Gastrocnemius medialis (tissue), 4 donors: ENCODE measurements around the gene NDUFAF2. TPM values are rescaled to one million over a fixed set of nuclear protein-coding genes. Genes with fewer than 3 reads are reported as not detected.

Experiments used
- ATAC-seq, 2 donors: fragments of 150-250 bp; one replicate each; pipeline ENCODE4 v1.9.1; 2016
- DNase-seq, 2 donors: peaks; one replicate each; pipeline ENCODE4 v3.0.0-alpha.2; 2019
- H3K27ac ChIP-seq, 4 donors: fragments of 200-600 bp; sonication (generic); 1 replicate in 1 of 4; 2 replicates in 3 of 4; pipeline ENCODE4 v1.5.1; 2016 to 2018; ENCODE audit warnings: mild to moderate bottlenecking in 2 of 4, moderate library complexity in 1 of 4
- H3K27me3 ChIP-seq, 3 donors: fragments of 200-600 bp; sonication (generic) in 2 of 3; 1 replicate in 1 of 3; 2 replicates in 2 of 3; pipeline versions ENCODE4 v1.5.1 to v1.6.0; 2016 to 2019; ENCODE audit warnings: mild to moderate bottlenecking in 1 of 3, moderate library complexity in 1 of 3
- H3K36me3 ChIP-seq, 2 donors: fragments of 200-600 bp; sonication (generic) in 1 of 2; one replicate each; pipeline ENCODE4 v1.5.1; 2017 to 2018
- H3K4me1 ChIP-seq, 2 donors: fragments of 200-600 bp; sonication (generic) in 1 of 2; one replicate each; pipeline ENCODE4 v1.5.1; 2016 to 2017; ENCODE audit warnings: mild to moderate bottlenecking in 2 of 2
- H3K4me3 ChIP-seq, 4 donors: fragments of 200-600 bp; sonication (generic) in 3 of 4; 1 replicate in 1 of 4; 2 replicates in 3 of 4; pipeline ENCODE4 v1.5.1; 2016 to 2019; ENCODE audit warnings: mild to moderate bottlenecking in 2 of 4
- H3K9me3 ChIP-seq, 3 donors: fragments of 200-600 bp; sonication (generic) in 2 of 3; 1 replicate in 1 of 3; 2 replicates in 2 of 3; pipeline ENCODE4 v1.5.1; 2016 to 2019
- CTCF ChIP-seq, 5 experiments: fragments of 450-650 bp in 3 of 5; fragments of 200-600 bp in 2 of 5; sonication (generic) in 2 of 5; IDR thresholded peaks in 4 of 5; conservative IDR thresholded peaks in 1 of 5; 1 replicate in 4 of 5; 2 replicates in 1 of 5; pipeline ENCODE4 v1.5.1; 2016 to 2019; ENCODE audit warnings: antibody characterized with exemption in 5 of 5, mild to moderate bottlenecking in 3 of 5, moderate library complexity in 3 of 5
- POLR2A ChIP-seq, 2 donors: fragments of 450-650 bp; IDR thresholded peaks; one replicate each; pipeline ENCODE4 v1.6.1; 2017; ENCODE audit warnings: antibody characterized with exemption in 2 of 2, mild to moderate bottlenecking in 2 of 2, moderate library complexity in 2 of 2
- in situ Hi-C, 4 donors: fragments of 200-750 bp; cut with MboI; loops; one replicate each; pipeline versions ENCODE4 v1.15.0 to v1.8.0; 2017; ENCODE audit warnings: low sequenced_read_pairs in 4 of 4
- intact Hi-C: fragments of 100-400 bp; cut with DNase I; formaldehyde crosslinking; loops from one replicate; pipeline ENCODE4 v1.15.1; 2023; ENCODE audit warnings: low total_unique reads
- total RNA-seq, 4 donors: library from RNA; depleted of rRNA; stranded (reverse); fragments of >200 nt; gene quantifications; one replicate each; pipeline versions ENCODE4 v1.1.0 to v1.2.3, GENCODE V29; 2016

NDUFAF2 gene
- total RNA-seq, 4 donors from 2014 or later = 25.8 to 54.3 (median 51.2) TPM

GRCh38 chr5:61148515-61148914 is 203.5 kb downstream of the NDUFAF2 start:
- TF ChIP-seq CTCF (IDR thresholded peaks at IDR 0.05 in 4 of 5, conservative IDR thresholded peaks at IDR 0.05 in 1 of 5) (no peak), POLR2A (IDR thresholded peaks at IDR 0.05) (no peak)
- Histone ChIP-seq H3K4me1 (no peaks in the 10 kb centered on the region), H3K9me3 (no peaks in the 10 kb centered on the region), H3K36me3 (no peaks in the 10 kb centered on the region), H3K27ac (no peak overlapping the region), H3K4me3 (no peak overlapping the region), H3K27me3 (no peaks in the 10 kb centered on the region)
- in situ Hi-C loops (no loop called here), intact Hi-C loops (no loop called here)
- DNase-seq (no peak), ATAC-seq (no peak)

- H3K4me3 ChIP-seq = no peak overlapping the region
- no peaks in the 10 kb centered on the region for H3K36me3 ChIP-seq
- intact Hi-C loops = no loop called here
- no peaks in the 10 kb centered on the region for H3K4me1 ChIP-seq
- H3K9me3 ChIP-seq = no peaks in the 10 kb centered on the region
- H3K27ac ChIP-seq = no peak overlapping the region
- in situ Hi-C loops = loop anchor here in 2 of 4 donors (25.0 kb wide), 1 partner anchor 185 kb away; the partner anchor contains the start of gene ZSWIM6 (in 2 of the 2)
- TF ChIP-seq CTCF (IDR thresholded peaks at IDR 0.05 in 4 of 5, conservative IDR thresholded peaks at IDR 0.05 in 1 of 5) = no peak
- no peak for TF ChIP-seq POLR2A (IDR thresholded peaks at IDR 0.05)
- H3K27me3 ChIP-seq = no peaks in the 10 kb centered on the region
- ATAC-seq = no peak
- DNase-seq = no peak
Observed at GRCh38 chr5:61151893-61152292, 206.9 kb downstream of the NDUFAF2 start.

- ATAC-seq (no peak), DNase-seq (no peak)
- Histone ChIP-seq H3K27ac (no peak overlapping the region), H3K9me3 (no peaks in the 10 kb centered on the region), H3K4me1 (peaks cover 14 to 26% of the 10 kb centered on the region in 2 donors), H3K36me3 (peaks cover 0 to 11% of the 10 kb centered on the region in 2 donors), H3K4me3 (no peak overlapping the region), H3K27me3 (no peaks in the 10 kb centered on the region)
- TF ChIP-seq POLR2A (IDR thresholded peaks at IDR 0.05) (no peak), CTCF (IDR thresholded peaks at IDR 0.05 in 4 of 5, conservative IDR thresholded peaks at IDR 0.05 in 1 of 5) (no peak)
- intact Hi-C loops = no loop called here
- in situ Hi-C loops = loop anchor here in 2 of 4 donors (25.0 kb wide), 1 partner anchor 178 kb away; the partner anchor contains the start of gene ZSWIM6 (in 2 of the 2)
Observed at GRCh38 chr5:61159070-61159469, 214.1 kb downstream of the NDUFAF2 start.

GRCh38 chr5:61159836-61160235 is 214.8 kb downstream of the NDUFAF2 start:
- Histone ChIP-seq H3K4me1 (peaks cover 14 to 26% of the 10 kb centered on the region in 2 donors), H3K27me3 (no peaks in the 10 kb centered on the region), H3K27ac (no peak overlapping the region), H3K4me3 (no peak overlapping the region), H3K9me3 (no peaks in the 10 kb centered on the region), H3K36me3 (peaks cover 0 to 11% of the 10 kb centered on the region in 2 donors)
- TF ChIP-seq CTCF (IDR thresholded peaks at IDR 0.05 in 4 of 5, conservative IDR thresholded peaks at IDR 0.05 in 1 of 5) (no peak), POLR2A (IDR thresholded peaks at IDR 0.05) (no peak)
- in situ Hi-C loops = loop anchor here in 3 of 4 donors (10.0 to 25.0 kb wide), 2 partner anchors 165 to 177 kb away; partner anchors contain the start of gene ZSWIM6 (in 2 of the 3)
- intact Hi-C loops = loop anchor here (5.0 to 10.0 kb wide), 2 partner anchors 145 to 247 kb away; no protein-coding TSS in a partner anchor
- ATAC-seq (no peak), DNase-seq (no peak)
